ENCODE measurements around the gene MROH7. TPM values are rescaled to one million over a fixed set of nuclear protein-coding genes. Genes with fewer than 3 reads are reported as not detected.

The MROH7 gene
- total and polyA plus RNA-seq, 8 donors, result 0.68 to 33.8 (median 5.2) TPM

DNA sequence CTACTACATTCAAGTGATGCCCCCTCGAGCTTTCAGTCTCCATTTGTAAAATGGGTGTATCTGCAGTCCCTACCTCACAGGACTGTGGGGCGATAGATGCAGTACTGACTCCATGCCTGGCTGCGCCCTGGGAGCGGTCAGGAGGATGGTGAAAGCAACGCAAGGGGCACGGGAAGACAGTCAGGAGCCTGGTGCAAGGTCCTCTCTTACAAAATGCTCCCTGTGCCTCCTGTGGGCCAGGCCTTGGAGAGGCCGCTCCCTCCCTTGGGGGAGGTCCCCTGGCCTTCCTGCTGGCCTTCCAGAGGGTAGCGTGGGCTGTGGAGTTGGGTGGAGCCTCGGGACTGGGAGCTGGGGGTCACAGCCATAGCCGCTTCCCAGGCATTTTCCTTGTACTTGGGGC, 39.9 kb upstream of the MROH7 start:
- WGBS, 5 donors, result 81 to 97% (median 89%) methylated on average over 8 to 10 of the region's 10 CpGs
- intact Hi-C loops (cut with DNase I; ENCODE audit: low total_unique reads), result no loop called here

GRCh38 chr1:54602554-54602953, 39.0 kb upstream of the MROH7 start:
- intact Hi-C loops (cut with DNase I; ENCODE audit: low total_unique reads), result no loop called here
- 90 to 97% (median 92%) methylated on average over 17 to 18 of the region's 18 CpGs for WGBS, 5 donors
- H3K4me3 ChIP-seq, result no peak overlapping the region
- no peak for TF ChIP-seq EP300 (IDR thresholded peaks at IDR 0.05)
- no peak for TF ChIP-seq CTCF (IDR thresholded peaks at IDR 0.05)
- no peak for TF ChIP-seq POLR2AphosphoS5 (IDR thresholded peaks at IDR 0.05)
- no peak for TF ChIP-seq POLR2A (IDR thresholded peaks at IDR 0.05)
- no peaks in the 10 kb centered on the region for H3K9me3 ChIP-seq
- no peaks in the 10 kb centered on the region for H3K4me1 ChIP-seq
- no peaks in the 10 kb centered on the region for H3K27me3 ChIP-seq
- no peak for DNase-seq
- H3K27ac ChIP-seq, result no peak overlapping the region
- peaks cover 15 to 92% (median 67%) of the 10 kb centered on the region in 4 donors for H3K36me3 ChIP-seq

More for the DNA sequence above, 39.9 kb upstream of the MROH7 start:
- no peaks in the 10 kb centered on the region for H3K4me1 ChIP-seq
- no peak overlapping the region for H3K4me3 ChIP-seq
- no peak for DNase-seq
- H3K9me3 ChIP-seq, result no peaks in the 10 kb centered on the region
- TF ChIP-seq CTCF (IDR thresholded peaks at IDR 0.05) (no peak), POLR2AphosphoS5 (IDR thresholded peaks at IDR 0.05) (no peak), EP300 (IDR thresholded peaks at IDR 0.05) (no peak), POLR2A (IDR thresholded peaks at IDR 0.05) (no peak)
- H3K36me3 ChIP-seq, result peaks cover 11 to 92% (median 69%) of the 10 kb centered on the region in 4 donors
- no peaks in the 10 kb centered on the region for H3K27me3 ChIP-seq
- H3K27ac ChIP-seq, result no peak overlapping the region

DNA sequence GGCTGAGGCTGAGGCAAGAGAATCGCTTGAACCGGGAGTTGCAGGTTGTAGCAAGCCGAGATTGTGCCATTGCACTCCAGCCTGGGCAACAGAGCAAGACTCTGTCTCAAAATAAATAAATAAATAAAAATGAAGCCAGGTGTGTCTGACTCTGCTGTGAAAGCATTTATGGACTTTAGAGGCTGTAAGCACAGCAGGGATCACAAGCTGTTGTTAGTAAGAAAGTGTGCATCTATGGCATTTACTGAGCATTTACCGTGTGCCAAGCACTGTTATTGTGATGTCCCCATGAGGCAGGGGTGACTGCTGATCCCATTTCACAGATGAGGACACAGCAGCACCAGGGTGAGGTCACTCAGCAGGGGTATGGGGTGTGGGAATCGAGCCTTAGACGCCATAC, 38.3 kb upstream of the MROH7 start:
- intact Hi-C loops (cut with DNase I; ENCODE audit: low total_unique reads), result no loop called here
- no peak for DNase-seq
- Histone ChIP-seq H3K27ac (no peak overlapping the region), H3K9me3 (no peaks in the 10 kb centered on the region), H3K4me1 (no peaks in the 10 kb centered on the region), H3K36me3 (peaks cover 12 to 92% (median 66%) of the 10 kb centered on the region in 4 donors), H3K27me3 (no peaks in the 10 kb centered on the region), H3K4me3 (no peak overlapping the region)
- 91 to 98% (median 94%) methylated on average over 6 of the region's 6 CpGs for WGBS, 5 donors
- TF ChIP-seq POLR2A (IDR thresholded peaks at IDR 0.05) (no peak), POLR2AphosphoS5 (IDR thresholded peaks at IDR 0.05) (no peak), CTCF (IDR thresholded peaks at IDR 0.05) (no peak), EP300 (IDR thresholded peaks at IDR 0.05) (no peak)

DNA sequence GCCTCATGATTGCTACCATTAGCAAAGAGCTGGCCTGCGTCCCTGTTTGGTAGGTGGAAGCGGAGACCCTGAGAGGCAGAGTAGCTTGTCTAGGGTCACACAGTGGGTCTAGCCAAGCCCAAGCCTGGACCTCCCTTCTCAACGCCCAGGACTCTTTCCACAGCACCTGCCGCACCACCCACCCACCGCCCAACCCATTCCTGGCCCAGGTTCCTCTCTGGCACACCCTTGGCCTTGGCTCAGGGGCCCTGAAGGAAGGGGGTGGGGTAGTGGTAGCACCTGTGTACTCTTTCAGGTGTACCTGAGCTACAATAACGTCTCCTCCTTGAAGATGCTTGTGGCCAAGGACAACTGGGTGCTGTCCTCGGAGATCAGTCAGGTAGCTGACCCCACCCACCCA, 37.5 kb upstream of the MROH7 start:
- peaks cover 12 to 95% (median 68%) of the 10 kb centered on the region in 4 donors for H3K36me3 ChIP-seq
- no peak overlapping the region for H3K4me3 ChIP-seq
- intact Hi-C loops (cut with DNase I; ENCODE audit: low total_unique reads), result no loop called here
- no peak for TF ChIP-seq POLR2A (IDR thresholded peaks at IDR 0.05)
- no peak for TF ChIP-seq CTCF (IDR thresholded peaks at IDR 0.05)
- no peak for TF ChIP-seq EP300 (IDR thresholded peaks at IDR 0.05)
- no peak for TF ChIP-seq POLR2AphosphoS5 (IDR thresholded peaks at IDR 0.05)
- no peaks in the 10 kb centered on the region for H3K27me3 ChIP-seq
- DNase-seq, result no peak
- 48 to 81% (median 79%) methylated on average over 4 to 7 of the region's 7 CpGs for WGBS, 5 donors
- no peak overlapping the region for H3K27ac ChIP-seq
- H3K4me1 ChIP-seq, result no peaks in the 10 kb centered on the region
- no peaks in the 10 kb centered on the region for H3K9me3 ChIP-seq
